ENCODE data around the gene NFKBIL1. TPM values are rescaled to one million over a fixed set of nuclear protein-coding genes. Genes with fewer than 3 reads are reported as not detected.

Gene NFKBIL1
- total and polyA plus RNA-seq, 7 experiments from 2014 or later: 8.7 to 17.2 (median 11.6) TPM

GRCh38 chr6:31576897-31577578, 29.6 kb downstream of the NFKBIL1 start:
- peak overlapping the region; percentile 77 for H3K4me3 ChIP-seq (ENCODE audit: low read length)
- H3K36me3 ChIP-seq (ENCODE audit: control insufficient read depth in 2 of 3, insufficient read depth in 3 of 3, low read length in 3 of 3): peaks cover 4 to 19% (median 5%) of the 10 kb centered on the region in 3 experiments
- Mint-ChIP-seq H3K4me3 (peak overlapping the region; percentile 85 to 99 (median 93)), H3K4me1 (peaks cover 54 to 84% (median 76%) of the 10 kb centered on the region in 7 donors), H3K36me3 (peaks cover 11 to 69% (median 16%) of the 10 kb centered on the region in 5 donors), H3K27me3 (peaks cover 0 to 3% (median 0%) of the 10 kb centered on the region in 5 donors), H3K27ac (peak overlapping the region; percentile 93 to 99 (median 99)), H3K9me3 (no peaks in the 10 kb centered on the region)
- CTCF ChIA-PET: interaction anchor here (0.9 to 18.2 kb wide), 8 partner anchors 8 to 82 kb away, joined by 3 to 687 read pairs (median 6); partner anchors contain the start of genes ATP6V1G2, LST1, LTB and NCR3
- H3K27me3 ChIP-seq (ENCODE audit: control insufficient read depth in 2 of 2, insufficient read depth in 2 of 2, low read length in 2 of 2): no peaks in the 10 kb centered on the region
- peak overlapping the region; percentile 97 for H3K27ac ChIP-seq (ENCODE audit: low read depth, low read length)
- intact Hi-C loops (cut with micrococcal nuclease): loop anchor here in 1 of 2 donors (1.0 to 5.0 kb wide), 2 partner anchors 9 to 160 kb away; partner anchors contain the start of gene CLIC1
- POLR2A ChIA-PET: interaction anchor here (0.7 to 66.4 kb wide), 4 partner anchors 13 to 82 kb away, joined by 3 to 3078 read pairs (median 1544); partner anchors contain the start of genes AIF1, ATP6V1G2, BAG6 and DDX39B
- peaks cover 50 to 56% of the 10 kb centered on the region in 2 donors for H3K4me1 ChIP-seq (ENCODE audit: control insufficient read depth in 2 of 2, insufficient read depth in 2 of 2, low read length in 2 of 2)
- DNase-seq (peak in 1 of 9 donors; percentile 65), ATAC-seq (no peak)
- H3K9me3 ChIP-seq (ENCODE audit: control insufficient read depth in 2 of 3, low read length in 3 of 3): no peaks in the 10 kb centered on the region

- H3K9me3 Mint-ChIP-seq: no peaks in the 10 kb centered on the region
- DNase-seq: no peak
- H3K4me1 Mint-ChIP-seq: peaks cover 57 to 83% (median 75%) of the 10 kb centered on the region in 7 donors
- ChIA-PET CTCF (interaction anchor here (0.9 to 18.2 kb wide), 5 partner anchors 7 to 27 kb away, joined by 3 to 687 read pairs (median 41); partner anchors contain the start of genes ATP6V1G2, LST1, LTB and NCR3), POLR2A (interaction anchor here (53.8 to 66.4 kb wide), 2 partner anchors 13 to 18 kb away, joined by 3078 read pairs; partner anchors contain the start of genes AIF1, ATP6V1G2, DDX39B and LST1)
- H3K4me3 ChIP-seq (ENCODE audit: low read length): peak overlapping the region; percentile 77
- H3K27ac Mint-ChIP-seq: peak overlapping the region in 8 of 9 donors; percentile 93 to 99 (median 98)
- H3K27me3 Mint-ChIP-seq: peaks cover 0 to 3% (median 0%) of the 10 kb centered on the region in 5 donors
- ATAC-seq: no peak
- peaks cover 11 to 68% (median 16%) of the 10 kb centered on the region in 5 donors for H3K36me3 Mint-ChIP-seq
- H3K4me1 ChIP-seq (ENCODE audit: control insufficient read depth in 2 of 2, insufficient read depth in 2 of 2, low read length in 2 of 2): peaks cover 50 to 58% of the 10 kb centered on the region in 2 donors
- peaks cover 4 to 20% (median 5%) of the 10 kb centered on the region in 3 experiments for H3K36me3 ChIP-seq (ENCODE audit: control insufficient read depth in 2 of 3, insufficient read depth in 3 of 3, low read length in 3 of 3)
- H3K27me3 ChIP-seq (ENCODE audit: control insufficient read depth in 2 of 2, insufficient read depth in 2 of 2, low read length in 2 of 2): no peaks in the 10 kb centered on the region
- no peaks in the 10 kb centered on the region for H3K9me3 ChIP-seq (ENCODE audit: control insufficient read depth in 2 of 3, low read length in 3 of 3)
- H3K27ac ChIP-seq (ENCODE audit: low read depth, low read length): peak overlapping the region; percentile 97
- intact Hi-C loops (cut with micrococcal nuclease): loop anchor here in 1 of 2 donors (5.0 kb wide), 1 partner anchor 160 kb away; the partner anchor contains the start of gene CLIC1
- peak overlapping the region; percentile 85 to 99 (median 93) for H3K4me3 Mint-ChIP-seq
These were observed 30.2 kb downstream of the NFKBIL1 start for GRCh38 chr6:31577579-31577966.

- Mint-ChIP-seq H3K4me1 (peaks cover 56 to 81% (median 72%) of the 10 kb centered on the region in 7 donors), H3K4me3 (peak overlapping the region; percentile 80 to 100 (median 99)), H3K9me3 (no peaks in the 10 kb centered on the region), H3K36me3 (peaks cover 11 to 71% (median 19%) of the 10 kb centered on the region in 5 donors), H3K27me3 (peaks cover 0 to 3% (median 0%) of the 10 kb centered on the region in 5 donors), H3K27ac (peak overlapping the region; percentile 94 to 100 (median 97))
- ATAC-seq (no peak), DNase-seq (no peak)
- ChIA-PET POLR2A (interaction anchor here (0.6 to 66.4 kb wide), 5 partner anchors 14 to 907 kb away, joined by 3 to 3078 read pairs (median 36); partner anchors contain the start of genes AIF1, ATP6V1G2, C6orf47 and DDX39B), CTCF (interaction anchor here (0.6 to 18.2 kb wide), 5 partner anchors 7 to 163 kb away, joined by 3 to 687 read pairs (median 41); partner anchors contain the start of genes ATP6V1G2, LST1, LTB and NCR3)
- H3K27me3 ChIP-seq (ENCODE audit: control insufficient read depth in 2 of 2, insufficient read depth in 2 of 2, low read length in 2 of 2): no peaks in the 10 kb centered on the region
- no peaks in the 10 kb centered on the region for H3K9me3 ChIP-seq (ENCODE audit: control insufficient read depth in 2 of 3, low read length in 3 of 3)
- H3K4me1 ChIP-seq (ENCODE audit: control insufficient read depth in 2 of 2, insufficient read depth in 2 of 2, low read length in 2 of 2): peaks cover 49 to 56% of the 10 kb centered on the region in 2 donors
- H3K27ac ChIP-seq (ENCODE audit: low read depth, low read length): peak overlapping the region; percentile 97
- intact Hi-C loops (cut with micrococcal nuclease): loop anchor here in 1 of 2 donors (5.0 kb wide), 1 partner anchor 159 kb away; the partner anchor contains the start of gene CLIC1
- H3K4me3 ChIP-seq (ENCODE audit: low read length): peak overlapping the region; percentile 25
- peaks cover 4 to 20% (median 5%) of the 10 kb centered on the region in 3 experiments for H3K36me3 ChIP-seq (ENCODE audit: control insufficient read depth in 2 of 3, insufficient read depth in 3 of 3, low read length in 3 of 3)
These were observed 31.0 kb downstream of the NFKBIL1 start for GRCh38 chr6:31578184-31579118.

GRCh38 chr6:31579119-31579505, 31.7 kb downstream of the NFKBIL1 start:
- ChIA-PET CTCF (interaction anchor here (4.2 to 18.2 kb wide), 3 partner anchors 9 to 28 kb away, joined by 22 to 687 read pairs (median 298); partner anchors contain the start of genes ATP6V1G2, NCR3 and NFKBIL1), POLR2A (interaction anchor here (0.9 to 66.4 kb wide), 6 partner anchors 15 to 115 kb away, joined by 3 to 3078 read pairs (median 22); partner anchors contain the start of genes AIF1, ATP6V1G2, C6orf47 and DDX39B)
- Mint-ChIP-seq H3K36me3 (peaks cover 11 to 68% (median 17%) of the 10 kb centered on the region in 5 donors), H3K27ac (peak overlapping the region; percentile 94 to 100 (median 97)), H3K9me3 (no peaks in the 10 kb centered on the region), H3K27me3 (peaks cover 0 to 3% (median 0%) of the 10 kb centered on the region in 5 donors), H3K4me1 (peaks cover 52 to 80% (median 68%) of the 10 kb centered on the region in 7 donors), H3K4me3 (peak overlapping the region; percentile 80 to 100 (median 99))
- peaks cover 50 to 56% of the 10 kb centered on the region in 2 donors for H3K4me1 ChIP-seq (ENCODE audit: control insufficient read depth in 2 of 2, insufficient read depth in 2 of 2, low read length in 2 of 2)
- intact Hi-C loops (cut with micrococcal nuclease): loop anchor here in 1 of 2 donors (5.0 kb wide), 1 partner anchor 158 kb away; the partner anchor contains the start of gene CLIC1
- H3K27me3 ChIP-seq (ENCODE audit: control insufficient read depth in 2 of 2, insufficient read depth in 2 of 2, low read length in 2 of 2): no peaks in the 10 kb centered on the region
- peak overlapping the region; percentile 97 for H3K27ac ChIP-seq (ENCODE audit: low read depth, low read length)
- ATAC-seq: no peak
- peaks cover 4 to 20% (median 5%) of the 10 kb centered on the region in 3 experiments for H3K36me3 ChIP-seq (ENCODE audit: control insufficient read depth in 2 of 3, insufficient read depth in 3 of 3, low read length in 3 of 3)
- DNase-seq: no peak
- H3K4me3 ChIP-seq (ENCODE audit: low read length): peak overlapping the region; percentile 97
- H3K9me3 ChIP-seq (ENCODE audit: control insufficient read depth in 2 of 3, low read length in 3 of 3): no peaks in the 10 kb centered on the region

GRCh38 chr6:31579546-31580437, 32.4 kb downstream of the NFKBIL1 start:
- Histone ChIP-seq H3K27ac (ENCODE audit: low read depth, low read length) (peak overlapping the region; percentile 97), H3K36me3 (ENCODE audit: control insufficient read depth in 2 of 3, insufficient read depth in 3 of 3, low read length in 3 of 3) (peaks cover 4 to 20% (median 5%) of the 10 kb centered on the region in 3 experiments), H3K27me3 (ENCODE audit: control insufficient read depth in 2 of 2, insufficient read depth in 2 of 2, low read length in 2 of 2) (no peaks in the 10 kb centered on the region), H3K4me3 (ENCODE audit: low read length) (peak overlapping the region; percentile 97), H3K9me3 (ENCODE audit: control insufficient read depth in 2 of 3, low read length in 3 of 3) (no peaks in the 10 kb centered on the region), H3K4me1 (ENCODE audit: control insufficient read depth in 2 of 2, insufficient read depth in 2 of 2, low read length in 2 of 2) (peaks cover 50 to 54% of the 10 kb centered on the region in 2 donors)
- ChIA-PET CTCF (interaction anchor here (0.6 to 18.2 kb wide), 11 partner anchors 9 to 251 kb away, joined by 3 to 687 read pairs (median 6); partner anchors contain the start of genes ATP6V1G2, DDX39B, NCR3 and NFKBIL1), POLR2A (interaction anchor here (0.6 to 66.4 kb wide), 13 partner anchors 16 to 1236 kb away, joined by 3 to 3078 read pairs (median 4); partner anchors contain the start of genes AIF1, ATP6V1G2, C6orf47 and DDX39B)
- Mint-ChIP-seq H3K27me3 (peaks cover 0 to 3% (median 0%) of the 10 kb centered on the region in 5 donors), H3K27ac (peak overlapping the region; percentile 94 to 100 (median 97)), H3K9me3 (no peaks in the 10 kb centered on the region), H3K36me3 (peaks cover 11 to 66% (median 16%) of the 10 kb centered on the region in 5 donors), H3K4me3 (peak overlapping the region; percentile 88 to 100 (median 99)), H3K4me1 (peaks cover 46 to 80% (median 67%) of the 10 kb centered on the region in 7 donors)
- DNase-seq (peak in 1 of 9 donors; percentile 47), ATAC-seq (no peak)
- intact Hi-C loops (cut with micrococcal nuclease): loop anchor here (1.0 to 5.0 kb wide), 7 partner anchors 7 to 158 kb away; partner anchors contain the start of genes CLIC1 (in 1 of the 2) and LTA (in 1 of the 2)

Measured in naive thymus-derived CD4-positive, alpha-beta T cell (primary cell).